ENCODE measurements around the gene GRAMD2B. TPM values are rescaled to one million over a fixed set of nuclear protein-coding genes. Genes with fewer than 3 reads are reported as not detected.

The GRAMD2B gene
- total and polyA plus RNA-seq, 2 experiments from 2014 or later = 18.9 to 32.5 TPM

DNA sequence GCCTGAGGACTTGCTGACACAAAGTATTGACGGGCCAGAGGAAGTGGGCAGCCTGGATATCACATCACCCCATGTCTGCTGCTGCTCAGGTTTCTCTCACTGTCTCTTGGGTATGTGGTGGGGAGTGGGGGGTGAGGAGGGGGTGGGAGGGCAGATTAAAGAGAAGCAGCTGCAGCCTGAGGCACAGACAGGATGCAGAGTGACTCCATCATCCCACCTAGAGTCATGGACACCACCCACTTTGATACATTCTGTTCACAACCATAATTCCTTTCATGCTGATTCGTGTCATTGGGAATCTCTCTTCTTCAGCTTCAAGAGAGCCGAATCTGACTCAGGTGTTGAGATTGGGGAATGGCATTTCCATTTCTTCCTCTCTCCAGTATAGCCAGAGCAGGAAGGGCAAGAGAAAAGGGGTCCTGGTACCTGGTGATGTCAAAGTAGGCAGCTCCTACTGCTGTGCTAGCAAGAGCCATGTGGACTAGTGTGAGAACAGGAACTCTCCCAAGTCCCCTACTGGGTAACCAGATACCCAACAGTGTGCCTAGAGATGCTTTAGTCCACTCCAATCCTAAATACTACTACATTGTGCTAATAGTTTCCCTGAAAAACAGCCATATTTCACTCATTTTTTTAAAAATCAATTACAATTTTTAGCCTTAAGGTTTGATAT lies 22.4 kb downstream of the GRAMD2B start:
- Histone ChIP-seq H3K4me1 (ENCODE audit: insufficient read depth) (peaks cover 16% of the 10 kb centered on the region), H3K79me2 (peaks cover 21% of the 10 kb centered on the region), H2AFZ (no peak overlapping the region), H3K36me3 (replicated peaks; ENCODE audit: insufficient read depth, low read depth) (no peaks in the 10 kb centered on the region), H3K4me3 (no peak overlapping the region), H3K4me2 (peak overlapping the region; percentile 44), H3K27me3 (no peaks in the 10 kb centered on the region), H3K9me2 (replicated peaks; ENCODE audit: insufficient read depth) (no peaks in the 10 kb centered on the region), H4K20me1 (ENCODE audit: insufficient read depth, poor library complexity, severe bottlenecking) (no peaks in the 10 kb centered on the region), H3K27ac (peak overlapping the region; percentile 92), H3K9me3 (ENCODE audit: low read depth) (no peaks in the 10 kb centered on the region)
- DNase-seq (ENCODE audit: low spot score) = no peak
- WGBS (ENCODE audit: low lambda C conversion rate, missing lambda C conversion rate) = 69% methylated on average over 3 of the region's 3 CpGs
- no peak for TF ChIP-seq EZH2 (IDR thresholded peaks at IDR 0.05; ENCODE audit: borderline replicate concordance)
- no peak for TF ChIP-seq CTCF (IDR thresholded peaks at IDR 0.05; ENCODE audit: poor library complexity)
- TF ChIP-seq EZH2phosphoT487 (IDR thresholded peaks at IDR 0.05; ENCODE audit: low read depth, severe bottlenecking, unreplicated experiment) = no peak

GRCh38 chr5:126446498-126447224 lies 23.5 kb downstream of the GRAMD2B start:
- DNase-seq (ENCODE audit: low spot score) = peak; percentile 66
- Histone ChIP-seq H3K9me2 (replicated peaks; ENCODE audit: insufficient read depth) (no peaks in the 10 kb centered on the region), H3K79me2 (peaks cover 21% of the 10 kb centered on the region), H4K20me1 (ENCODE audit: insufficient read depth, poor library complexity, severe bottlenecking) (no peaks in the 10 kb centered on the region), H3K9me3 (ENCODE audit: low read depth) (no peaks in the 10 kb centered on the region), H3K4me1 (ENCODE audit: insufficient read depth) (peaks cover 16% of the 10 kb centered on the region), H3K27me3 (no peaks in the 10 kb centered on the region), H3K4me3 (no peak overlapping the region), H2AFZ (no peak overlapping the region), H3K4me2 (peak overlapping the region; percentile 44), H3K36me3 (replicated peaks; ENCODE audit: insufficient read depth, low read depth) (no peaks in the 10 kb centered on the region), H3K27ac (peak overlapping the region; percentile 92)
- TF ChIP-seq EZH2 (IDR thresholded peaks at IDR 0.05; ENCODE audit: borderline replicate concordance) = no peak
- TF ChIP-seq CTCF (IDR thresholded peaks at IDR 0.05; ENCODE audit: poor library complexity) = no peak
- no peak for TF ChIP-seq EZH2phosphoT487 (IDR thresholded peaks at IDR 0.05; ENCODE audit: low read depth, severe bottlenecking, unreplicated experiment)
- 61% methylated on average over 9 of the region's 9 CpGs for WGBS (ENCODE audit: low lambda C conversion rate, missing lambda C conversion rate)

DNA sequence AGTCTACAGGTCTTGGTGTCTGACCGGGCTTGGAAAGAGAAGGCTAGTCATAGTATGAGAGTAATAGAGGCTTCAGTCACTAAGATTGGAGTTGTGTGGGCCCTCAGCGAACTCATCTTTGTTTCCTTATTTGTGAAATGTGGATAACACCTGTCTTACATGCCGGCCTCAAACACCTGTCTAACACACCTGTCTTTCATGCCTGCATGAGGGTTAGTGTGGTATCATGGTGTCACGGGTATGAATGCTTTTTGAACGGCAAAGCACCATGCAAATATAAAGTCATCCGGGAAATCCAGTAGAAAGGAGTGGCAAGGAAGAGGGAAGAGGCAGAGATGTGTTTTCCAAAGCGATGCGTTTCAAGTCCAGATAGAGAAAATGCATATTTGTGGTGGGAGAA lies 25.5 kb downstream of the GRAMD2B start:
- Histone ChIP-seq H2AFZ (no peak overlapping the region), H3K27me3 (no peaks in the 10 kb centered on the region), H4K20me1 (ENCODE audit: insufficient read depth, poor library complexity, severe bottlenecking) (no peaks in the 10 kb centered on the region), H3K4me3 (no peak overlapping the region), H3K79me2 (peaks cover 15% of the 10 kb centered on the region), H3K4me2 (no peak overlapping the region), H3K27ac (no peak overlapping the region), H3K9me3 (ENCODE audit: low read depth) (no peaks in the 10 kb centered on the region), H3K9me2 (replicated peaks; ENCODE audit: insufficient read depth) (no peaks in the 10 kb centered on the region), H3K36me3 (replicated peaks; ENCODE audit: insufficient read depth, low read depth) (no peaks in the 10 kb centered on the region), H3K4me1 (ENCODE audit: insufficient read depth) (peaks cover 16% of the 10 kb centered on the region)
- whole genome bisulfite sequencing (ENCODE audit: low lambda C conversion rate, missing lambda C conversion rate) = 97% methylated on average over 8 of the region's 8 CpGs
- no peak for DNase-seq (ENCODE audit: low spot score)
- TF ChIP-seq EZH2phosphoT487 (IDR thresholded peaks at IDR 0.05; ENCODE audit: low read depth, severe bottlenecking, unreplicated experiment) (no peak), CTCF (IDR thresholded peaks at IDR 0.05; ENCODE audit: poor library complexity) (no peak), EZH2 (IDR thresholded peaks at IDR 0.05; ENCODE audit: borderline replicate concordance) (no peak)
